HCT116 (cell line): ENCODE measurements around the gene GIGYF1. TPM values are rescaled to one million over a fixed set of nuclear protein-coding genes. Genes with fewer than 3 reads are reported as not detected.

Experiments used
- ATAC-seq: fragments of 200-7000 bp; cut with Tn5 transposase; 2 replicates; pipeline ENCODE4 v1.9.1; 2020; ENCODE audit warnings: mild to moderate bottlenecking, moderate library complexity
- BruUV-seq: library from RNA; stranded (reverse); fragments of 400-500 nt; replicated peaks from 2 replicates; lab custom pipeline; 2021; lab: Mats Ljungman, UMichigan
- CTCF ChIA-PET: fragments of 300-600 bp; sonication (Branson Sonifier 250); formaldehyde crosslinking; loops from one replicate; lab custom pipeline; 2021; ENCODE audit warnings: antibody characterized with exemption; lab: Charles Lee
- POLR2A ChIA-PET: fragments of 300-600, 350-600 bp; sonication (Branson Sonifier 250); formaldehyde crosslinking; loops from one replicate; lab custom pipeline; 2021; ENCODE audit warnings: antibody characterized with exemption; lab: Charles Lee
- RAD21 ChIA-PET, 2 experiments: fragments of 300-600 bp; sonication (Branson Sonifier 250); formaldehyde crosslinking; loops; one replicate each; lab custom pipeline; 2023; ENCODE audit warnings: low total read pairs in 2 of 2; ENCODE audit not compliant: uncharacterized antibody in 2 of 2, unreplicated experiment in 2 of 2, low non-redundant PET in 1 of 2; lab: Charles Lee
- DNase-seq: peaks from one replicate; pipeline ENCODE4 v3.0.0-alpha.2; 2010; ENCODE audit warnings: low read depth, low spot score
- H2AFZ ChIP-seq: fragments of 200-600 bp; shearing (Covaris generic), sonication (generic); 2 replicates; pipeline ENCODE4 v1.6.1; 2017; ENCODE audit warnings: low read depth, mixed run types, mixed read lengths, antibody characterized with exemption, low read length; ENCODE audit not compliant: poor library complexity, severe bottlenecking
- H3K27ac ChIP-seq: 2 replicates; pipeline ENCODE4 v1.5.1; 2012; ENCODE audit warnings: low read depth, low read length
- H3K27me3 ChIP-seq: fragments of 200-600 bp; sonication (generic); 2 replicates; pipeline ENCODE4 v1.6.1; 2016; ENCODE audit warnings: mixed run types, low read length, mixed read lengths; ENCODE audit not compliant: insufficient read depth
- H3K36me3 ChIP-seq, 2 experiments: fragments of 200-500 bp in 1 of 2; fragments of 200-600 bp in 1 of 2; sonication (Bioruptor generic) in 1 of 2; sonication (generic) in 1 of 2; 2 replicates each; pipeline versions ENCODE4 v1.5.1 to v1.6.1; 2014 to 2016; ENCODE audit warnings: low read length in 2 of 2, inconsistent platforms in 1 of 2, mixed read lengths in 1 of 2, mixed run types in 1 of 2; ENCODE audit not compliant: insufficient read depth in 2 of 2, control insufficient read depth in 1 of 2
- H3K4me1 ChIP-seq, 2 experiments: fragments of 200-600 bp in 1 of 2; sonication (generic) in 1 of 2; 2 replicates each; pipeline versions ENCODE4 v1.5.1 to v1.6.1; 2012 to 2017; ENCODE audit warnings: low read length in 2 of 2, inconsistent platforms in 1 of 2, mild to moderate bottlenecking in 1 of 2, mixed read lengths in 1 of 2, mixed run types in 1 of 2, moderate library complexity in 1 of 2; ENCODE audit not compliant: insufficient read depth in 2 of 2, control insufficient read depth in 1 of 2
- H3K4me2 ChIP-seq: fragments of 200-600 bp; sonication (generic); 2 replicates; pipeline ENCODE4 v1.6.1; 2017; ENCODE audit warnings: mixed run types, low read length, mixed read lengths
- H3K4me3 ChIP-seq, 2 experiments: fragments of 200-600 bp in 1 of 2; sonication (generic) in 1 of 2; replicated peaks in 1 of 2; 2 replicates each; pipeline ENCODE4 v1.5.1; 2011 to 2016; ENCODE audit warnings: low read length in 2 of 2, control low read depth in 1 of 2, low read depth in 1 of 2, mild to moderate bottlenecking in 1 of 2, mixed read lengths in 1 of 2, mixed run types in 1 of 2
- H3K79me2 ChIP-seq: fragments of 200-600 bp; sonication (generic); 2 replicates; pipeline ENCODE4 v1.6.1; 2017; ENCODE audit warnings: mild to moderate bottlenecking, mixed run types, low read length, moderate library complexity, mixed read lengths; ENCODE audit not compliant: insufficient read depth
- H3K9ac ChIP-seq: fragments of 200-600 bp; sonication (generic); 2 replicates; pipeline ENCODE4 v1.6.1; 2016; ENCODE audit warnings: low read length, mixed read lengths
- H3K9me2 ChIP-seq: fragments of 200-600 bp; sonication (generic), shearing (Covaris generic); 2 replicates; pipeline ENCODE4 v1.6.1; 2017; ENCODE audit warnings: mixed run types, mild to moderate bottlenecking, moderate library complexity; ENCODE audit not compliant: insufficient read depth
- H3K9me3 ChIP-seq, 2 experiments: fragments of 200-500 bp in 1 of 2; fragments of 200-600 bp in 1 of 2; sonication (Bioruptor generic) in 1 of 2; sonication (generic) in 1 of 2; 2 replicates each; pipeline ENCODE4 v1.6.1; 2014 to 2017; ENCODE audit warnings: low read length in 2 of 2, mixed read lengths in 2 of 2, inconsistent platforms in 1 of 2, low read depth in 1 of 2, mild to moderate bottlenecking in 1 of 2, mixed run types in 1 of 2, moderate library complexity in 1 of 2; ENCODE audit not compliant: control insufficient read depth in 1 of 2, insufficient read depth in 1 of 2
- H4K20me1 ChIP-seq: fragments of 200-600 bp; sonication (generic), shearing (Covaris generic); 2 replicates; pipeline ENCODE4 v1.6.1; 2017; ENCODE audit warnings: mixed run types, mild to moderate bottlenecking, moderate library complexity; ENCODE audit not compliant: insufficient read depth
- CBX3 ChIP-seq: IDR thresholded peaks from 2 replicates; pipeline ENCODE4 v1.6.1; 2012; ENCODE audit warnings: low read depth
- EGR1 ChIP-seq: IDR thresholded peaks from 2 replicates; pipeline ENCODE4 v1.6.1; 2012; ENCODE audit warnings: low read depth
- EZH2 ChIP-seq: fragments of 200-600 bp; sonication (generic); IDR thresholded peaks from 2 replicates; pipeline ENCODE4 v1.6.1; 2017; ENCODE audit warnings: antibody characterized with exemption, mixed run types
- EZH2phosphoT487 ChIP-seq: fragments of 200-600 bp; IDR thresholded peaks from 2 replicates; pipeline ENCODE4 v1.6.1; 2018; ENCODE audit warnings: antibody characterized with exemption, borderline replicate concordance
- POLR2A ChIP-seq: IDR thresholded peaks from 2 replicates; pipeline ENCODE4 v1.7.0; 2011; ENCODE audit warnings: borderline replicate concordance; ENCODE audit not compliant: insufficient read depth, insufficient read length; ENCODE audit errors: extremely low read depth
- POLR2AphosphoS5 ChIP-seq: IDR thresholded peaks from 2 replicates; pipeline ENCODE4 v1.6.1; 2011; ENCODE audit warnings: mild to moderate bottlenecking, low read depth, low read length, moderate library complexity
- RAD21 ChIP-seq: IDR thresholded peaks from 2 replicates; pipeline ENCODE4 v1.6.1; 2012; ENCODE audit warnings: low read depth, mild to moderate bottlenecking
- SRF ChIP-seq: IDR thresholded peaks from 2 replicates; pipeline ENCODE4 v1.6.1; 2012; ENCODE audit warnings: low read depth
- intact Hi-C: fragments of 100-400 bp; cut with micrococcal nuclease; formaldehyde crosslinking; loops from 2 replicates; pipeline ENCODE4 v1.10.0; 2022
- total RNA-seq: library from RNA; stranded (reverse); gene quantifications from one replicate; pipeline ENCODE4 v1.2.1, GENCODE V29; 2021; ENCODE audit not compliant: unreplicated experiment
- TF ChIP-seq, protein P1 (sequence below), 3 experiments: fragments of 200-600 bp in 1 of 3; sonication (generic) in 1 of 3; IDR thresholded peaks in 2 of 3; conservative IDR thresholded peaks in 1 of 3; 2 replicates each; pipeline ENCODE4 v1.5.1; 2012 to 2017; ENCODE audit warnings: low read depth in 2 of 3, low read length in 2 of 3, antibody characterized with exemption in 1 of 3, borderline replicate concordance in 1 of 3, control low read depth in 1 of 3, mild to moderate bottlenecking in 1 of 3, mixed read lengths in 1 of 3, mixed run types in 1 of 3, moderate library complexity in 1 of 3; ENCODE audit not compliant: insufficient read depth in 1 of 3

The GIGYF1 gene
- total RNA-seq, 1 experiment from 2014 or later: 59.7 TPM

DNA sequence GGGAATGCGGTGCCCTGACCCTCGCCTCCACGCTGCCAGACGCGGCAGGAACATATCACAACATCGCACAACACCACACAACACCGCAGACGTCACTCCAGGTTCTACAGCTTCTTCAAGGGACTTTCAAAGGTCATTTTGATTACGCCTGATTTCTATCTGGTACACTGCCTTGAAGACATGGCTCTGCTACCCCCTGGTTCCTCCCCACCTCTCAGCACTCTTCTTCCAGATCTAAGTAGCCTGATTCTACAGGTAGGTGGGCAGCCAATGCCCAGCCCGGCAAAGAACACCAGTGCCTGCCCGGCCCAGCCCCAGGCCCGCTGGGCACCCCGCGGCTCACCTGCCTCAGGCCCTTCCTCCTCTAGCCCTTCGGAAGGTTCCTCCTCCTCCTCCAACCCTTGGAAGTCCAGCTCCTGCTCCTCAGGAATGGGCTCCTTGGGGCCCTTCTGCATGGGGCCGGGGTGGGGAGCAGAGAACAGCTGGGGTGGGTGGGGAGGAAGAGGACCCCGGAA lies 8.4 kb downstream of the GIGYF1 start:
- no peak overlapping the region for H3K27ac ChIP-seq
- peaks cover 25 to 37% of the 10 kb centered on the region in 2 experiments; a peak in 3 of 4 replicates for H3K36me3 ChIP-seq
- no peaks in the 10 kb centered on the region for H3K9me3 ChIP-seq
- H3K27me3 ChIP-seq: no peaks in the 10 kb centered on the region
- TF ChIP-seq POLR2AphosphoS5 (no peak), RAD21 (no peak), EZH2phosphoT487 (no peak), CBX3 (no peak), EGR1 (no peak)
- RAD21 ChIA-PET: no interaction called here
- DNase-seq (no peak), ATAC-seq (no peak)
- no peak overlapping the region for H3K9ac ChIP-seq
- intact Hi-C loops: no loop called here
- peaks cover 34% of the 10 kb centered on the region for H3K79me2 ChIP-seq
- BruUV-seq: no TSS peak
- no peak overlapping the region for H3K4me2 ChIP-seq
- no peaks in the 10 kb centered on the region for H4K20me1 ChIP-seq
- POLR2A ChIA-PET: no interaction called here
- H3K4me3 ChIP-seq: no peak overlapping the region
- no peak overlapping the region for H2AFZ ChIP-seq
- peaks cover under 1% of the 10 kb centered on the region in 2 experiments; a peak in 1 of 4 replicates for H3K4me1 ChIP-seq
- no peaks in the 10 kb centered on the region for H3K9me2 ChIP-seq
- CTCF ChIA-PET: no interaction called here

DNA sequence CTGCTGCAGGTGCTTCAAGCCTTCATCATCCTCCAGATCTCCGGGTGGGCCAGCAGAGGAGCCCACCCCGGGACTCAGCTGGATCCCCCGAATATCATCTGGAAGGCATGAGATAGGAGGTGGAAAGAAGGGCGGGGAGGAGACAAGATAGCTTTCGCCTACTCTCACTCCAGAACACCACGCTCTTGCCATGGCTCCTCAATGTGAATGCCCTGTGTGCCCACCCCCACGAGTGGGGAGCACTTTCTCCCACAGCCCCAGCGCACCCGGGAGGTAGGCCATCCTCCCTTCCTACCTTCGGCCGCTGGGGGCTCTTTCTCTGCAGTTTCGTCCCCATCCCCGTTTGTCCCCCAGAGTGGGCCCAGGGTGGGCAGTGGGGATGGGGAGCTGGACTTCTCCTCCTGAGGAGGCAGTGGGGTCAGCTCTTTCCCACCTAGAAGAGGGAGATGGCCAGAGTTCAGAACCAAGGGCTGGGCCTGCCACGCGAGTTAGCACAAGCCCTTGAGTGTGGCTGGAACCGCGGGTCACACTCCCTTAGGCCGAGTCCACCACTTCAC lies 8.9 kb downstream of the GIGYF1 start:
- Histone ChIP-seq H3K9me3 (no peaks in the 10 kb centered on the region), H3K27me3 (no peaks in the 10 kb centered on the region), H3K36me3 (peaks cover 25 to 42% of the 10 kb centered on the region in 2 experiments; a peak in 3 of 4 replicates), H3K9me2 (no peaks in the 10 kb centered on the region), H3K4me3 (no peak overlapping the region), H3K4me2 (no peak overlapping the region), H3K4me1 (0 out of 4 replicates have a peak, but pooled peaks cover 0 to 1% of the 10 kb centered on the region in 2 experiments), H3K9ac (no peak overlapping the region), H3K27ac (no peak overlapping the region), H2AFZ (no peak overlapping the region), H4K20me1 (no peaks in the 10 kb centered on the region), H3K79me2 (peaks cover 29% of the 10 kb centered on the region)
- no TSS peak for BruUV-seq
- ChIA-PET RAD21 (no interaction called here), POLR2A (no interaction called here), CTCF (no interaction called here)
- DNase-seq (no peak), ATAC-seq (no peak)
- TF ChIP-seq EZH2: no peak
- TF ChIP-seq CBX3: no peak
- TF ChIP-seq SRF: no peak
- TF ChIP-seq POLR2A: no peak
- TF ChIP-seq EZH2phosphoT487: no peak
- TF ChIP-seq, protein P1, sequence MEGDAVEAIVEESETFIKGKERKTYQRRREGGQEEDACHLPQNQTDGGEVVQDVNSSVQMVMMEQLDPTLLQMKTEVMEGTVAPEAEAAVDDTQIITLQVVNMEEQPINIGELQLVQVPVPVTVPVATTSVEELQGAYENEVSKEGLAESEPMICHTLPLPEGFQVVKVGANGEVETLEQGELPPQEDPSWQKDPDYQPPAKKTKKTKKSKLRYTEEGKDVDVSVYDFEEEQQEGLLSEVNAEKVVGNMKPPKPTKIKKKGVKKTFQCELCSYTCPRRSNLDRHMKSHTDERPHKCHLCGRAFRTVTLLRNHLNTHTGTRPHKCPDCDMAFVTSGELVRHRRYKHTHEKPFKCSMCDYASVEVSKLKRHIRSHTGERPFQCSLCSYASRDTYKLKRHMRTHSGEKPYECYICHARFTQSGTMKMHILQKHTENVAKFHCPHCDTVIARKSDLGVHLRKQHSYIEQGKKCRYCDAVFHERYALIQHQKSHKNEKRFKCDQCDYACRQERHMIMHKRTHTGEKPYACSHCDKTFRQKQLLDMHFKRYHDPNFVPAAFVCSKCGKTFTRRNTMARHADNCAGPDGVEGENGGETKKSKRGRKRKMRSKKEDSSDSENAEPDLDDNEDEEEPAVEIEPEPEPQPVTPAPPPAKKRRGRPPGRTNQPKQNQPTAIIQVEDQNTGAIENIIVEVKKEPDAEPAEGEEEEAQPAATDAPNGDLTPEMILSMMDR (IDR thresholded peaks at IDR 0.05 in 2 of 3, conservative IDR thresholded peaks at IDR 0.05 in 1 of 3; ENCODE audit: borderline replicate concordance in 1 of 3, insufficient read depth in 1 of 3, low read depth in 2 of 3, low read length in 2 of 3): no peak
- intact Hi-C loops: no loop called here
